Peyer's patch (tissue), 4 donors: ENCODE measurements around the gene EHBP1.

Experiments used
- POLR2A ChIP-seq, 2 donors: fragments of 450-650 bp; IDR thresholded peaks; one replicate each; pipeline ENCODE4 v1.5.1; 2017; ENCODE audit warnings: antibody characterized with exemption in 2 of 2, mild to moderate bottlenecking in 2 of 2, moderate library complexity in 2 of 2
- TF ChIP-seq, protein P1 (sequence below), 6 experiments: fragments of 450-650 bp in 4 of 6; fragments of 200-600 bp in 2 of 6; sonication (generic) in 1 of 6; IDR thresholded peaks; one replicate each; pipeline ENCODE4 v1.5.1; 2017 to 2019; ENCODE audit warnings: antibody characterized with exemption in 6 of 6, mild to moderate bottlenecking in 3 of 6, moderate library complexity in 1 of 6

DNA sequence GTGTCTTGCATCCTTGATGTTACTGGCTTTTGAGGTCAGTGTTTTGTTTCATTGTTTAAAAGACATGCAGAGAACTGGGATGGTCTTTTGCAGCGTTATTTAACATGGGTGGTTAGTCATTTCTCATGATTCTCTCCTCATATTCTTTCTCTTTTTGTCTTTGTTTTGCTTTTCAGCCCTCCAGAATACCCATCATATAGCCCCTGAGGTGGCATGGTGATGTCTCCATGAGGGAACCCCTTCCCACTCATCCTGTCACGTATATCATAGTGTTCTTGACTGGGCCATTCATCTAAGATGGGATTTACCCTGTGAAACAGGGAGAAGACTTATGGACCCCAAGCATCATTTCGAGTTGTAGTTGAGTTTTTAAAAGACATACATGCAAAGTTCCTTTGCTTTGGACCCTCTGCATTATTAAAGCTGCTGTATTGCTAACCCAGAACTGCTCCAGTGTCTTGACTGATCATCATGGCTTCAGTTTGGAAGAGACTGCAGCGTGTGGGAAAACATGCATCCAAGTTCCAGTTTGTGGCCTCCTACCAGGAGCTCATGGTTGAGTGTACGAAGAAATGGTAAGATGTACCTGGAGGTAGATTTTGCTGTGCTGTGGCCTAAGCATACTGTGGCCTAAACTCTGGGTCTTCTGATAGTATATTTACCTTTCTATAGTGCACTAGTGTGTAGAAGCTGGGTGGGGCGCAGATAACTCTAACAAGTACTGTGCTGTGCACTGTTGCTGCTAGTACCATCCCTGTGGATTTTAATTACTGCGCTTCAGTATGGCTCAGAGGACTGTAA lies 1.4 kb downstream of the EHBP1 start:
- TF ChIP-seq POLR2A (IDR thresholded peaks at IDR 0.05), result no peak
- TF ChIP-seq, protein P1, sequence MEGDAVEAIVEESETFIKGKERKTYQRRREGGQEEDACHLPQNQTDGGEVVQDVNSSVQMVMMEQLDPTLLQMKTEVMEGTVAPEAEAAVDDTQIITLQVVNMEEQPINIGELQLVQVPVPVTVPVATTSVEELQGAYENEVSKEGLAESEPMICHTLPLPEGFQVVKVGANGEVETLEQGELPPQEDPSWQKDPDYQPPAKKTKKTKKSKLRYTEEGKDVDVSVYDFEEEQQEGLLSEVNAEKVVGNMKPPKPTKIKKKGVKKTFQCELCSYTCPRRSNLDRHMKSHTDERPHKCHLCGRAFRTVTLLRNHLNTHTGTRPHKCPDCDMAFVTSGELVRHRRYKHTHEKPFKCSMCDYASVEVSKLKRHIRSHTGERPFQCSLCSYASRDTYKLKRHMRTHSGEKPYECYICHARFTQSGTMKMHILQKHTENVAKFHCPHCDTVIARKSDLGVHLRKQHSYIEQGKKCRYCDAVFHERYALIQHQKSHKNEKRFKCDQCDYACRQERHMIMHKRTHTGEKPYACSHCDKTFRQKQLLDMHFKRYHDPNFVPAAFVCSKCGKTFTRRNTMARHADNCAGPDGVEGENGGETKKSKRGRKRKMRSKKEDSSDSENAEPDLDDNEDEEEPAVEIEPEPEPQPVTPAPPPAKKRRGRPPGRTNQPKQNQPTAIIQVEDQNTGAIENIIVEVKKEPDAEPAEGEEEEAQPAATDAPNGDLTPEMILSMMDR (IDR thresholded peaks at IDR 0.05), result no peak
